ENCODE data around the gene FOSL2. TPM values are rescaled to one million over a fixed set of nuclear protein-coding genes. Genes with fewer than 3 reads are reported as not detected.

FOSL2 gene
- polyA plus RNA-seq, 1 of the 3 experiments (the other 2 are of a cell fraction), result 41.7 TPM

- no peak overlapping the region for H3K27ac ChIP-seq (ENCODE audit: low read depth in 2 of 2, low read length in 1 of 2)
- ChIA-PET CTCF (interaction anchor here (0.9 to 2.0 kb wide), 3 partner anchors 9 to 47 kb away, joined by 3 to 9 read pairs (median 4); no protein-coding TSS in a partner anchor), POLR2A (interaction anchor here (0.6 kb wide), 1 partner anchor 15 kb away, joined by 4 read pairs; no protein-coding TSS in a partner anchor)
- peaks cover 6 to 9% of the 10 kb centered on the region in 2 experiments; a peak in 2 of 4 replicates for H3K4me1 ChIP-seq (ENCODE audit: control insufficient read depth in 1 of 2, insufficient read depth in 2 of 2, low read depth in 1 of 2, low read length in 1 of 2)
- H3K9ac ChIP-seq, result no peak overlapping the region
- WGBS (ENCODE audit: low lambda C conversion rate), result 96% methylated on average over 3 of the region's 3 CpGs
- no peak for DNase-seq
- no peaks in the 10 kb centered on the region for H3K9me2 ChIP-seq
- peaks cover 95% of the 10 kb centered on the region for H3K79me2 ChIP-seq (ENCODE audit: insufficient read depth)
- no peak overlapping the region for H3K4me2 ChIP-seq
- peaks cover 7% of the 10 kb centered on the region for H3F3A ChIP-seq (replicated peaks; ENCODE audit: insufficient read depth)
- H3K36me3 ChIP-seq (replicated peaks in 1 of 2; ENCODE audit: control insufficient read depth in 1 of 2, insufficient read depth in 2 of 2, low read length in 1 of 2), result peaks cover 43 to 55% of the 10 kb centered on the region in 2 experiments
- H3K9me3 ChIP-seq, result no peaks in the 10 kb centered on the region
- no peak overlapping the region for H3K4me3 ChIP-seq (ENCODE audit: low read depth in 2 of 2, low read length in 1 of 2)
- TF ChIP-seq MAX (IDR thresholded peaks at IDR 0.05; ENCODE audit: low read depth) (no peak), IRF3 (IDR thresholded peaks at IDR 0.05; ENCODE audit: low read depth, low read length) (no peak), FOSL2 (IDR thresholded peaks at IDR 0.05; ENCODE audit: borderline replicate concordance, low read depth) (no peak), GABPA (IDR thresholded peaks at IDR 0.05; ENCODE audit: low read depth) (no peak), CTCF (IDR thresholded peaks at IDR 0.05) (no peak), PBX3 (IDR thresholded peaks at IDR 0.05) (no peak), TEAD4 (IDR thresholded peaks at IDR 0.05; ENCODE audit: borderline replicate concordance, insufficient read depth) (no peak), RXRA (IDR thresholded peaks at IDR 0.05; ENCODE audit: borderline replicate concordance, low read depth) (no peak), EP300 (IDR thresholded peaks at IDR 0.05; ENCODE audit: borderline replicate concordance in 1 of 2, low read depth in 1 of 2, low read length in 1 of 2) (no peak), EZH2phosphoT487 (IDR thresholded peaks at IDR 0.05; ENCODE audit: borderline replicate concordance, low read depth) (no peak), RFX5 (IDR thresholded peaks at IDR 0.05; ENCODE audit: low read length) (no peak), SIN3A (IDR thresholded peaks at IDR 0.05; ENCODE audit: borderline replicate concordance, low read depth, low read length) (no peak), FOXJ3 (CRISPR knock-in tag; IDR thresholded peaks at IDR 0.05) (no peak), REST (IDR thresholded peaks at IDR 0.05; ENCODE audit: low read depth, low read length) (no peak), RAD21 (IDR thresholded peaks at IDR 0.05; ENCODE audit: low read length) (no peak), NFIC (IDR thresholded peaks at IDR 0.05; ENCODE audit: borderline replicate concordance) (no peak), MEF2A (IDR thresholded peaks at IDR 0.05; ENCODE audit: borderline replicate concordance, low read depth) (no peak), YY1 (IDR thresholded peaks at IDR 0.05; ENCODE audit: low read depth) (no peak), TCF12 (IDR thresholded peaks at IDR 0.05) (no peak), CHD2 (IDR thresholded peaks at IDR 0.05; ENCODE audit: low read length, partially characterized antibody) (no peak)
- peaks cover 64% of the 10 kb centered on the region for H4K20me1 ChIP-seq (ENCODE audit: insufficient read depth)
- no peak overlapping the region for H2AFZ ChIP-seq (ENCODE audit: low read depth)
- no peaks in the 10 kb centered on the region for H3K27me3 ChIP-seq (ENCODE audit: insufficient read depth)
These were observed 12.9 kb downstream of the FOSL2 start for GRCh38 chr2:28405537-28405936.
